HCT116 (cell line): Measurements from ENCODE around the gene PHPT1. TPM values are rescaled to one million over a fixed set of nuclear protein-coding genes. Genes with fewer than 3 reads are reported as not detected.

Experiments
- ATAC-seq: fragments of 200-7000 bp; cut with Tn5 transposase; 2 replicates; pipeline ENCODE4 v1.9.1; 2020; ENCODE audit warnings: mild to moderate bottlenecking, moderate library complexity
- Bru-seq: library from RNA; stranded (reverse); fragments of 400-500 nt; gene quantifications from one replicate; lab custom pipeline; 2021; lab: Mats Ljungman, UMichigan
- BruChase-seq, 2 experiments: library from RNA; stranded (reverse); fragments of 400-500 nt; gene quantifications; one replicate each; lab custom pipeline; 2021; lab: Mats Ljungman, UMichigan
- BruUV-seq: library from RNA; stranded (reverse); fragments of 400-500 nt; replicated peaks from 2 replicates; lab custom pipeline; 2021; lab: Mats Ljungman, UMichigan
- CTCF ChIA-PET: fragments of 300-600 bp; sonication (Branson Sonifier 250); formaldehyde crosslinking; loops from one replicate; lab custom pipeline; 2021; ENCODE audit warnings: antibody characterized with exemption; lab: Charles Lee
- POLR2A ChIA-PET: fragments of 300-600, 350-600 bp; sonication (Branson Sonifier 250); formaldehyde crosslinking; loops from one replicate; lab custom pipeline; 2021; ENCODE audit warnings: antibody characterized with exemption; lab: Charles Lee
- RAD21 ChIA-PET, 2 experiments: fragments of 300-600 bp; sonication (Branson Sonifier 250); formaldehyde crosslinking; loops; one replicate each; lab custom pipeline; 2023; ENCODE audit warnings: low total read pairs in 2 of 2; ENCODE audit not compliant: uncharacterized antibody in 2 of 2, unreplicated experiment in 2 of 2, low non-redundant PET in 1 of 2; lab: Charles Lee
- DNase-seq: peaks from one replicate; pipeline ENCODE4 v3.0.0-alpha.2; 2010; ENCODE audit warnings: low read depth, low spot score
- H2AFZ ChIP-seq: fragments of 200-600 bp; shearing (Covaris generic), sonication (generic); 2 replicates; pipeline ENCODE4 v1.6.1; 2017; ENCODE audit warnings: low read depth, mixed run types, mixed read lengths, antibody characterized with exemption, low read length; ENCODE audit not compliant: poor library complexity, severe bottlenecking
- H3K27ac ChIP-seq: 2 replicates; pipeline ENCODE4 v1.5.1; 2012; ENCODE audit warnings: low read depth, low read length
- H3K27me3 ChIP-seq: fragments of 200-600 bp; sonication (generic); 2 replicates; pipeline ENCODE4 v1.6.1; 2016; ENCODE audit warnings: mixed run types, low read length, mixed read lengths; ENCODE audit not compliant: insufficient read depth
- H3K36me3 ChIP-seq, 2 experiments: fragments of 200-500 bp in 1 of 2; fragments of 200-600 bp in 1 of 2; sonication (Bioruptor generic) in 1 of 2; sonication (generic) in 1 of 2; 2 replicates each; pipeline versions ENCODE4 v1.5.1 to v1.6.1; 2014 to 2016; ENCODE audit warnings: low read length in 2 of 2, inconsistent platforms in 1 of 2, mixed read lengths in 1 of 2, mixed run types in 1 of 2; ENCODE audit not compliant: insufficient read depth in 2 of 2, control insufficient read depth in 1 of 2
- H3K4me1 ChIP-seq, 2 experiments: fragments of 200-600 bp in 1 of 2; sonication (generic) in 1 of 2; 2 replicates each; pipeline versions ENCODE4 v1.5.1 to v1.6.1; 2012 to 2017; ENCODE audit warnings: low read length in 2 of 2, inconsistent platforms in 1 of 2, mild to moderate bottlenecking in 1 of 2, mixed read lengths in 1 of 2, mixed run types in 1 of 2, moderate library complexity in 1 of 2; ENCODE audit not compliant: insufficient read depth in 2 of 2, control insufficient read depth in 1 of 2
- H3K4me2 ChIP-seq: fragments of 200-600 bp; sonication (generic); 2 replicates; pipeline ENCODE4 v1.6.1; 2017; ENCODE audit warnings: mixed run types, low read length, mixed read lengths
- H3K4me3 ChIP-seq, 2 experiments: fragments of 200-600 bp in 1 of 2; sonication (generic) in 1 of 2; replicated peaks in 1 of 2; 2 replicates each; pipeline ENCODE4 v1.5.1; 2011 to 2016; ENCODE audit warnings: low read length in 2 of 2, control low read depth in 1 of 2, low read depth in 1 of 2, mild to moderate bottlenecking in 1 of 2, mixed read lengths in 1 of 2, mixed run types in 1 of 2
- H3K79me2 ChIP-seq: fragments of 200-600 bp; sonication (generic); 2 replicates; pipeline ENCODE4 v1.6.1; 2017; ENCODE audit warnings: mild to moderate bottlenecking, mixed run types, low read length, moderate library complexity, mixed read lengths; ENCODE audit not compliant: insufficient read depth
- H3K9ac ChIP-seq: fragments of 200-600 bp; sonication (generic); 2 replicates; pipeline ENCODE4 v1.6.1; 2016; ENCODE audit warnings: low read length, mixed read lengths
- H3K9me2 ChIP-seq: fragments of 200-600 bp; sonication (generic), shearing (Covaris generic); 2 replicates; pipeline ENCODE4 v1.6.1; 2017; ENCODE audit warnings: mixed run types, mild to moderate bottlenecking, moderate library complexity; ENCODE audit not compliant: insufficient read depth
- H3K9me3 ChIP-seq, 2 experiments: fragments of 200-500 bp in 1 of 2; fragments of 200-600 bp in 1 of 2; sonication (Bioruptor generic) in 1 of 2; sonication (generic) in 1 of 2; 2 replicates each; pipeline ENCODE4 v1.6.1; 2014 to 2017; ENCODE audit warnings: low read length in 2 of 2, mixed read lengths in 2 of 2, inconsistent platforms in 1 of 2, low read depth in 1 of 2, mild to moderate bottlenecking in 1 of 2, mixed run types in 1 of 2, moderate library complexity in 1 of 2; ENCODE audit not compliant: control insufficient read depth in 1 of 2, insufficient read depth in 1 of 2
- H4K20me1 ChIP-seq: fragments of 200-600 bp; sonication (generic), shearing (Covaris generic); 2 replicates; pipeline ENCODE4 v1.6.1; 2017; ENCODE audit warnings: mixed run types, mild to moderate bottlenecking, moderate library complexity; ENCODE audit not compliant: insufficient read depth
- EZH2phosphoT487 ChIP-seq: fragments of 200-600 bp; IDR thresholded peaks from 2 replicates; pipeline ENCODE4 v1.6.1; 2018; ENCODE audit warnings: antibody characterized with exemption, borderline replicate concordance
- POLR2A ChIP-seq: IDR thresholded peaks from 2 replicates; pipeline ENCODE4 v1.7.0; 2011; ENCODE audit warnings: borderline replicate concordance; ENCODE audit not compliant: insufficient read depth, insufficient read length; ENCODE audit errors: extremely low read depth
- POLR2AphosphoS5 ChIP-seq: IDR thresholded peaks from 2 replicates; pipeline ENCODE4 v1.6.1; 2011; ENCODE audit warnings: mild to moderate bottlenecking, low read depth, low read length, moderate library complexity
- REST ChIP-seq: IDR thresholded peaks from 2 replicates; pipeline ENCODE4 v1.6.1; 2012; ENCODE audit warnings: low read depth
- TCF7L2 ChIP-seq: IDR thresholded peaks from 2 replicates; pipeline ENCODE4 v1.7.0; 2011; ENCODE audit warnings: borderline replicate concordance, inconsistent platforms; ENCODE audit not compliant: insufficient read depth, insufficient read length; ENCODE audit errors: extremely low read depth
- YY1 ChIP-seq: IDR thresholded peaks from 2 replicates; pipeline ENCODE4 v1.6.1; 2011; ENCODE audit warnings: low read length, low read depth, moderate library complexity, mild to moderate bottlenecking; ENCODE audit not compliant: insufficient replicate concordance; ENCODE audit errors: extremely low read depth
- ZBTB33 ChIP-seq: IDR thresholded peaks from 2 replicates; pipeline ENCODE4 v1.6.1; 2011; ENCODE audit warnings: mild to moderate bottlenecking, low read length, moderate library complexity; ENCODE audit not compliant: insufficient replicate concordance; ENCODE audit errors: extremely low read depth
- intact Hi-C: fragments of 100-400 bp; cut with micrococcal nuclease; formaldehyde crosslinking; loops from 2 replicates; pipeline ENCODE4 v1.10.0; 2022
- long read RNA-seq: library from polyadenylated mRNA; unstranded; transcript quantifications from one replicate; pipeline ENCODE4 v2.0.0, GENCODE V29; 2021; ENCODE audit not compliant: unreplicated experiment
- polyA plus RNA-seq: library from polyadenylated mRNA; unstranded; fragments of >200 nt; gene quantifications from 2 replicates; pipeline ENCODE4 v1.2.1, GENCODE V29; 2012; ENCODE audit warnings: missing spikeins
- total RNA-seq: library from RNA; stranded (reverse); gene quantifications from one replicate; pipeline ENCODE4 v1.2.1, GENCODE V29; 2021; ENCODE audit not compliant: unreplicated experiment

The PHPT1 gene
- total RNA-seq (148 TPM), Bru-seq, nascent RNA (percentile 78 among the genes with signal in this experiment), BruChase-seq, experiment 1, labeled RNA remaining after a 6-hour chase (percentile 94 among the genes with signal in this experiment), BruChase-seq, experiment 2, labeled RNA remaining after a 2-hour chase (percentile 91 among the genes with signal in this experiment)
- 165 and 168 TPM in 2 replicates for polyA plus RNA-seq
- long read RNA-seq, transcript PHPT1-206 (4 exons, 618 nt) = minor isoform, 6 of 191 reads
- long read RNA-seq, transcript PHPT1-205 (3 exons, 1,316 nt) = minor isoform, 12 of 191 reads
- long read RNA-seq, transcript PHPT1-201 (3 exons, 890 nt) = major isoform, 91 of 191 reads
- long read RNA-seq, transcript PHPT1-204 (2 exons, 627 nt) = minor isoform, 37 of 191 reads
- long read RNA-seq, partial matches to known transcripts = 7 of 191 reads
- long read RNA-seq, other reads (novel, unspliced or antisense) = 36 of 191 reads

DNA sequence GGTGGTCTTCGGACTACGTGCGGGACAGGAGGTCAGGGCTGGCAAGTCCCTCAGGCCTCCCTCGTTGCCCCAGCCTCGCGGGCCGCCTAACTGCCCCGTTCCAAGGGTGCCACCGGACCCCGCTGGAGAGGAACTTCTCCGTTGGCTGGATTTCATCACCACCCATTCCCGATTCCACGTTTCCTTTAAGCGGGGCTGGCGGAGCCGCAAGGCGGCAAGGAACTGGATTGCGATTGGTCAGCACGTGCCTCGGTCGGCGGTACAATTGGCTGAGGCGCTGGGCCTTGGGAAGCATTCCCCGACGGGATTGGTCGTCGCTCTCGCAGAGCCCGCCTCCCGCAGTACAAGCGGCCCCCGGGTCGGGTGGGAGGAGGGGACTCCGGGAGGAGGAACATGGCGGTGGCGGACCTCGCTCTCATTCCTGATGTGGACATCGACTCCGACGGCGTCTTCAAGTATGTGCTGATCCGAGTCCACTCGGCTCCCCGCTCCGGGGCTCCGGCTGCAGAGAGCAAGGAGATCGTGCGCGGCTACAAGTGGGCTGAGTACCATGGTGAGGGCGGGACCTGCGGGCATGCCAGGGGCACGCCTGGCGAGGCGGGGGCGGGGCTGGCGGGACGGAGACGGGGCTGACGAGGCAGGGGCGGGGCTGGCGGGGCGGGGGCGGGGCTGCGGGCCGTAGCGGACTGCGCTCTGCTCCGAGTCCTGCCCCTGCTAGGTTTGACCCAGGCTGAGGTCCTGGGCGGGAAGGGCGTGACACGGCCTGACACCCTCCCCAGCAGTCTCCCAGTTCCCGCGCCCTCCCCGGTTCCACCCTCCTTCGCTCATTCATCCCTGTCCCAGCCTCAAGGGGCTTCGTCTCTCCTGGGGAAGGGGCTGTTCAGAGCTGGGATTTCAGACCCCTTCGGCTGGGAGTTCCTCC is at the start of gene PHPT1:
Gene PHPT1 (plus strand): TSS at position 372 of the 922 bp plus-strand sequence. CDS start 22 bp downstream, at position 394.
- no peaks in the 10 kb centered on the region for H4K20me1 ChIP-seq
- H3K27ac ChIP-seq = peak within 1 kb of the TSS; percentile 88
- H3K27me3 ChIP-seq = no peaks in the 10 kb centered on the region
- H3K79me2 ChIP-seq = peaks cover 16% of the 10 kb centered on the region; the same call in 1 of the 2 replicates
- no peaks in the 10 kb centered on the region for H3K9me3 ChIP-seq
- H2AFZ ChIP-seq = no peak within 1 kb of the TSS
- no peaks in the 10 kb centered on the region for H3K9me2 ChIP-seq
- POLR2A ChIA-PET = no interaction called here
- H3K4me1 ChIP-seq = peaks cover 4 to 17% of the 10 kb centered on the region in 2 experiments; a peak in 2 of 4 replicates
- intact Hi-C loops = loop anchor here (2.0 to 10.0 kb wide), 3 partner anchors 58 to 178 kb away; partner anchors contain the start of genes ABCA2, C8G, FBXW5 and TMEM141
- ATAC-seq (peak; percentile 76), DNase-seq (peak; percentile 98)
- H3K9ac ChIP-seq = peak within 1 kb of the TSS; percentile 96
- H3K4me2 ChIP-seq = peak within 1 kb of the TSS; percentile 98
- CTCF ChIA-PET = interaction anchor here (2.2 kb wide), 1 partner anchor 180 kb away, joined by 9 read pairs; no protein-coding TSS in a partner anchor
- RAD21 ChIA-PET = no interaction called here
- H3K36me3 ChIP-seq = peaks cover 0 to 14% of the 10 kb centered on the region in 2 experiments; a peak in 1 of 4 replicates
- peak within 1 kb of the TSS; percentile 85 to 99 for H3K4me3 ChIP-seq
- TF ChIP-seq EZH2phosphoT487 (no peak), ZBTB33 (peak; percentile 11), REST (no peak), YY1 (peak; percentile 77), POLR2A (peak; percentile 76), POLR2AphosphoS5 (peak; percentile 82), TCF7L2 (peak; percentile 67)
- TF ChIP-seq, all 23 proteins: peak for 5
- no TSS peak for BruUV-seq
